Measurements from ENCODE around the gene NAXD.
A peak's percentile ranks its signal among the peaks of the same experiment; 100 is the strongest.
"Not testable (repeated sequence)": the region's sequence is repeated elsewhere in the genome, so short reads cannot be mapped to it uniquely, and the experiment has no call there.

The NAXD gene

DNA sequence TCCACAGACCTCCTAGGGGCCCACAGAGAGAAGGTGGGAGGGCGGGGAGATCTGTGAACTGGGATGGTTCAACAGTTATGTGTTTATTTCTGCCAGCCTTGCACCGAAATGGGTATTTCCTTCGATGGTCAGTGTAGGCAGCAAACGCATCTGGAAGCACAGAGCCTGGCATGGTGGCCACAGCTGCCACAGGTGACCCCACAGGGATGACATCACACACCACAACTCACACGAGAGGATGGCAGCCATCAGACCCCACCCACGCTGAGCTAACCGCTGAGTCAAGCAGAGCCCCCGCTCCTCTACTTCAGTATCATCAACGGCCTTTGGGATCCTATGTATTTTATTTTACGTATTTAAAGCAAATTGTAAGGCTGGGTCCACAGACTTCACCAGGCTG lies 37.4 kb downstream of the NAXD start:
- no peak for DNase-seq
- in situ Hi-C loops (cut with HindIII; ENCODE audit: low pct_ligation_motif_present, low pct_unique_long_range_greater_than_20kb, low sequenced_read_pairs) = no loop called here

DNA sequence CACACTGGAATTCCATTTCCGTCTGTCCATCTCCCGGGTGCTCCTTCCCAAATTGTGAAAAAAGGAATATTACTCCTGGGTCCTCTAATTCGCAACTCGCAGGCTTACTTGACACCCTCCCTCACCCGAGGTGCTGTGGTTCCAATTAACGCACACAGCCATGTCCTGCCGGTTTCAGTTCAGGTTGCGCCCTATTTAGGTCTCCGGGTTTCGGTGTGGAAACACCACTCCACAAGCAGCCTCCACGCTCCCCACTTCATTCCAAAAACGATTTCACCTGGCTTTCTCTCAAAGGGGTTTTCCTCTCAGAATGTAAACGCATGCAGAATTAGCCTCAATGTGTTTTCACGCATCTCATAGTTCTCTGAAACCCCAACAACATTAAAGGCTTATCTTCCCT lies 37.9 kb downstream of the NAXD start:
- no peak for DNase-seq
- in situ Hi-C loops (cut with HindIII; ENCODE audit: low pct_ligation_motif_present, low pct_unique_long_range_greater_than_20kb, low sequenced_read_pairs) = no loop called here

DNA sequence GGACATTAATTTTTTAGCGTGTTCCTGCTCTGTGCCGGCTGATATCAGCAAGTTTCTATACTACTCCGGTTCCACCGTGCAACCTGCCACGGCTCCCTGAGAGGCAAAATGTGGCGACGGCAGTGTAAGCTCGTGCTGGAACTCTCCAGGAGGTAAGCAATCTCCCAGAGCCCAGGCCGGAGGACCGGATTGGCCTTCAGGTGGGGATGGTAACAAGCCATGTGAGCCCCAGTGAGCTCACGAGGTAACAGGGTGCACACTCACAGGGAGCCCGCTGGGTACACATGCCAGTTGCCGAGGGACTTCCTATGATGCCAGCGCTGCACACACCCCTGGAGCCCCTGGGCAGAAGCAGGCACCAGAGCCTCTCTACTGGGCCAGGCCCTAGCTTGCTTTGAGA lies 38.5 kb downstream of the NAXD start:
- in situ Hi-C loops (cut with HindIII; ENCODE audit: low pct_ligation_motif_present, low pct_unique_long_range_greater_than_20kb, low sequenced_read_pairs) = no loop called here
- DNase-seq = no peak

- in situ Hi-C loops (cut with HindIII; ENCODE audit: low pct_ligation_motif_present, low pct_unique_long_range_greater_than_20kb, low sequenced_read_pairs) = no loop called here
- DNase-seq = no peak
Observed at GRCh38 chr13:110657196-110657595, 41.9 kb downstream of the NAXD start.

DNA sequence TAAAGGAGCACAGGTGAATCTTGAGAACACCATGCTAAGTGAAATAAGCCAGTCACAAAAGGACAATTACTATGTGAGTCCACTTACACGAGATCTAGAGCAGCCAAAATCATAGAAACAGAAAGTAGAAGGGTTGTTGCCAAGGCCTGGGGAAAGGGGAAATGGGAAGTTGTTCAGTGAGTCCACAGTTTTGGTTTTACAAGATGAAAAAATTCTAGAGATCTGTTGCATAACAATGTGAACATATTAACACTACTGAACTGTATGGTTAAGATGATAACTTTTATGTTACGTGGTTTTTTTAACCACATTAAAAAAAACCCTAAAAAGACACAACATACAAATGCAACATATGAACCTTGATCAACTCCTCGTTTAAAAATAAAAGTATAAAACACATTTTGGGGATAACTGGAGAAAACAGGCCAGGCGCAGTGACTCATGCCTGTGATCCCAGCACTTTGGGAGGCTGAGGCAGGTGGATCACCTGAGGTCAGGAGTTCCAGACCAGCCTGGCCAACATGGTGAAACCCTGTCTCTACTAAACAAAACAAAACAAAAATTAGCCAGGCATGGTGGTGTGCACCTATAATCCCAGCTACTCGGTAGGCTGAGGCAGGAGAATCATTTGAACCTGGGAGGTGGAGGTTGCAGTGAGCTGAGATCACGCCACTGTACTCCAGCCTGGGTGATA lies 43.0 kb downstream of the NAXD start:
- DNase-seq; in situ Hi-C loops (cut with HindIII; ENCODE audit: low pct_ligation_motif_present, low pct_unique_long_range_greater_than_20kb, low sequenced_read_pairs): not testable (repeated sequence)

DNA sequence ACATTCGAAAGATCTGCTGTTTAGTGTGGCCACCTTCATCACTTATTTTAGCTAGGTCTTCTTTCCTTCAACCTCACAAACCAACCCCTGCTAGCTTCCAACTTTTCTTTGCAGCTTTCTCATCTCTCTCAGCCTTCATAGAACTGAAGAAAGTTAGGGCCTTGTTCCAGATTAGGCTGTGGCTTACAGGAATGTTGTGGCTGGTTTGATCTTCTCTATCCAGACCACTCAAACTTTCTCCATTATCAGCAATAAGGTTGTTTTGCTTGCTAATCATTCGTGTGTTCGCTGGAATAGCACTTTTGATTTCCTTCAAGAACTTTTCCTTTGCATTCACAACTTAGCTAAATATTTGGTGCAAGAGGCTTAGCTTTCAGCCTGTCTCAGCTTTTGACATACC lies 45.9 kb downstream of the NAXD start:
- in situ Hi-C loops (cut with HindIII; ENCODE audit: low pct_ligation_motif_present, low pct_unique_long_range_greater_than_20kb, low sequenced_read_pairs) = no loop called here
- no peak for DNase-seq

DNA sequence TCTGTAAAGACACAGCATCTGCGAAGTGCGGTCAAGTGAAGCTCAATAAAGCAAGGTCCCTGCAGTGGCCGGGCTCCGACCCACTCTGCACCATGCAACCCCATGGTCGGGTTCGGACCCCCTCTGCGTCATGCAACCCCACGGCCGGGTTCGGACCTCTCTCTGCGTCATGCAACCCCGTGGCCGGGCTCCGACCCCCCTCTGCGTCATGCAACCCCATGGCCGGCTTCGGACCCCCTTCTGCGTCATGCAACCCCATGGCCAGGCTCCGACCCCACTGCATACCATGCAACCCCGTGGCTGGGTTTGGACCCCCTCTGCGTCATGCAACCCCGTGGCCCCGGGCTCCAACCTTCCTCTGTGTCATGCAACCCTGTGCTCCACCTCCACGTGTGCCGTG lies 46.7 kb downstream of the NAXD start:
- no peak for DNase-seq
- in situ Hi-C loops (cut with HindIII; ENCODE audit: low pct_ligation_motif_present, low pct_unique_long_range_greater_than_20kb, low sequenced_read_pairs) = no loop called here

DNA sequence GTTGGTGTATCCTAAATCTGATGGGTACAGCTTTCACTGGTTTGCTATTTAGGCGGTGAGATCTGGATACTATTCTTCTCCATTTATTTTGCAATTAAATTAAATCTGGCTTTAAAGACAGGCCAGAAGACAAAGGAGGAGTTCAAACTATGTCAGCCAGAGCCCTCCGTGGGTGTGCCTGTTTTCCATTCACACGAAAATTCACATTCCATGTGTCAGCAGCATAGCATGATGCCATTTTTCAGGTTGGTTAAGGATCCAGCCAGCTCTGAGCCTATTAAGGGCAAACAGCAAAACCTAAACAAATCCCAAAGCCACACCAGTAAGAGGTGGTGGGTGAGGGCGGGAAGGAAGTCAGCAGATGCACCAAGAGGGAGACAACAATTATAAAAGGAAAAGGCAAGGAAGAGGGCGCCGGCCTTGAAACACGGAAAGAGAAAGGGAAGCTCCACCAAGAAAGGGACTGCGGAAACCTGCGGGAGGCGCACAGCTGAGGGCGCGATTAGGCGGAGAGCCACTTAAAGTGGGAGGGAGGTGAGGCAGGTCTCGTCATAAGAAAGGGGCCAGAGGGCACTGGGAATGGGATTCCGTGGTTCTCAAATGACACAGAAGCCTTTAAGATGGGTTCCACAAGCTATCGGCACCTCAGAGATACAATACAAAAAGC lies 47.6 kb downstream of the NAXD start:
- no peak for DNase-seq
- in situ Hi-C loops (cut with HindIII; ENCODE audit: low pct_ligation_motif_present, low pct_unique_long_range_greater_than_20kb, low sequenced_read_pairs) = no loop called here

GRCh38 chr13:110663491-110663890 lies 48.1 kb downstream of the NAXD start:
- no peak for DNase-seq
- in situ Hi-C loops (cut with HindIII; ENCODE audit: low pct_ligation_motif_present, low pct_unique_long_range_greater_than_20kb, low sequenced_read_pairs) = no loop called here

GRCh38 chr13:110664041-110664440 lies 48.7 kb downstream of the NAXD start:
- no peak for DNase-seq
- in situ Hi-C loops (cut with HindIII; ENCODE audit: low pct_ligation_motif_present, low pct_unique_long_range_greater_than_20kb, low sequenced_read_pairs) = no loop called here

DNA sequence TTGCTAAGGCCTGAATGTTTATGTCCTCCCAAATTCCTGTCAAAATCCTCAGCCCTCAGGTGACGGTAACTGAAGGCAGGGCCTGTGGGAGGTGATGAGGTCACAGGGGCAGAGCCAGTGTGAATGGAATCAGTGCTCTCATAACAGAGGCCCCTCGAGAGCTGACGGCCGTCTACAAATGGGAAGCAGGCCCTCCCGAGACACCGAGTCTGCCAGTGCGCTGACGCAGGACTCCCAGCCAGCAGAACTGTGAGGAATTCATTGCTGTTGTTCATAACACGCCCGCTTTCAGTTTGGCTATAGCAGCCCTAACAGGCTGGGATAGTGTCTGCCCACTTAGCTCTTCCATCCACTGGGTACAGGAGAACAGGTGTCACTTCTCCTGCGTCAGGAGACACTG lies 49.3 kb downstream of the NAXD start:
- no peak for DNase-seq
- in situ Hi-C loops (cut with HindIII; ENCODE audit: low pct_ligation_motif_present, low pct_unique_long_range_greater_than_20kb, low sequenced_read_pairs) = no loop called here

DNA sequence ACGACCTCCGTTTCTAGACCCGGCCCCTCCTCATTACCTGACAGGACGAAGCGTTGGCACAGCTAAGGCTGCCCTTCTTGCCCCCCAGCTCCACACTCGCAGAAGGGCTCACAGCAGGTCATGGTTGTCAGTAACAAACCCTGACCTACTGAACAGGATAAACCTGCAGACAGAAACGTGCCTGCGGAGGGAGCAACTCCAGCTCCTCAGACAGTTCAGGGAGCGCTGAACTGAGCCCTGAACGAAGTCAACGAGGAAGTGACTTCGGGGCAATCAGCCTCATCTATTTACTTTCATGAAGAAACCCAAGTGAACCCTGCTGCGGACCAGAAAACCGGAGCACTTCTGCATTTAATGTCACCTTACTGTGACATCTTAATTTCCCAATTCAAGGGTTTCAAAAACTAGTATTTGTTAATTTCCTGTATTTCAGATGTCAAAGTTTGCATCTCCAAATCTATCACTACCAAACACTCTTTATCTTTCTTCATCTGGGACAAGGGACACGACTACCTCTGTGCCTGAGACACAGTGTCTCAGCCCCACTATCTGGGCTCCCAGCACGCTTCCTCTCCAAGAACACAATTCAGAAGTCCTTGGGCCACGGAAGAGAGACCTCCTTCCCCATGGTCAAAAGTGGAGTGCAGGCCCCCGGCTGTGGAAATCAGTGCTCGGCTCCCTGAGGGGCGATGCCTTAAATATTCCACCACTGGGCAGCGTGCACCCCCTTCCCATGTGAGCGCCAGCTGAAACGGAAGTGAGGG lies 50.3 kb downstream of the NAXD start:
- no peak for DNase-seq
- in situ Hi-C loops (cut with HindIII; ENCODE audit: low pct_ligation_motif_present, low pct_unique_long_range_greater_than_20kb, low sequenced_read_pairs) = no loop called here

GRCh38 chr13:110666255-110666533 lies 50.8 kb downstream of the NAXD start:
- in situ Hi-C loops (cut with HindIII; ENCODE audit: low pct_ligation_motif_present, low pct_unique_long_range_greater_than_20kb, low sequenced_read_pairs) = no loop called here

DNA sequence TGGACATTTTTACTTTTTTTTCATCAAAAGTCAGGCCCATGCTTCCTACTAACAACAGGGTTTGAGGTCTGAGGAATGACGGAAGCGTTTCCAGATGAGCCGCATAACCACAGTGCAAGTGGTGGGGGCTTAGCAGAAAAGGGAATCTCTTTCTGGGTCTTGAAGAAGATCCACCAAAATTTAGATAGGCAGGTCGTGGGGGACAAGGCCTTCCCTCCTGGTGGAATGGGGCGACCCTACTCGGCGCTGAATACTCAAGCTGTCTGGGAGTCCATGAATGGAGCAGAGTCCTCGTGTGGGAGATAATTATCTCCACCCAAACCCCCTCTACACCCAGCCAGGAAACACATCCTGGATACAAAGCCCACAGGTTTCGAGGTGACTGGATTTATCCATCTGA lies 53.7 kb downstream of the NAXD start:
- no peak for DNase-seq
- in situ Hi-C loops (cut with HindIII; ENCODE audit: low pct_ligation_motif_present, low pct_unique_long_range_greater_than_20kb, low sequenced_read_pairs) = no loop called here

More at GRCh38 chr13:110666255-110666533, 50.8 kb downstream of the NAXD start:
- no peak for DNase-seq

DNA sequence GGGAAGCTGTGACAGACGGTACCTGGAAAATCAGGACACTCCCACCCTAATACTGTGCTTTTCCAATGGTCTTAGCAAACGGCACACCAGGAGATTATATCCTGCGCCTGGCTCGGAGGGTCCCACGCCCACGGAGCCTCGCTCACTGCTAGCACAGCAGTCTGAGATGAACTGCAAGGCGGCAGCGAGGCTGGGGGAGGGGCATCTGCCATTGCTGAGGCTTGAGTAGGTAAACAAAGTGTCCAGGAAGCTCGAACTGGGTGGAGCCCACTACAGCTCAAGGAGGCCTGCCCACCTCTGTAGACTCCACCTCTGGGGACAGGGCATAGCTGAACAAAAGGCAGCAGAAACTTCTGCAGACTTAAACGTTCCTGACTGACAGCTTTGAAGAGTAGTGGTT lies 54.5 kb downstream of the NAXD start:
- in situ Hi-C loops (cut with HindIII; ENCODE audit: low pct_ligation_motif_present, low pct_unique_long_range_greater_than_20kb, low sequenced_read_pairs); DNase-seq: not testable (repeated sequence)

- in situ Hi-C loops (cut with HindIII; ENCODE audit: low pct_ligation_motif_present, low pct_unique_long_range_greater_than_20kb, low sequenced_read_pairs) = no loop called here
- no peak for DNase-seq
Observed at GRCh38 chr13:110676595-110677587, 61.5 kb downstream of the NAXD start.

DNA sequence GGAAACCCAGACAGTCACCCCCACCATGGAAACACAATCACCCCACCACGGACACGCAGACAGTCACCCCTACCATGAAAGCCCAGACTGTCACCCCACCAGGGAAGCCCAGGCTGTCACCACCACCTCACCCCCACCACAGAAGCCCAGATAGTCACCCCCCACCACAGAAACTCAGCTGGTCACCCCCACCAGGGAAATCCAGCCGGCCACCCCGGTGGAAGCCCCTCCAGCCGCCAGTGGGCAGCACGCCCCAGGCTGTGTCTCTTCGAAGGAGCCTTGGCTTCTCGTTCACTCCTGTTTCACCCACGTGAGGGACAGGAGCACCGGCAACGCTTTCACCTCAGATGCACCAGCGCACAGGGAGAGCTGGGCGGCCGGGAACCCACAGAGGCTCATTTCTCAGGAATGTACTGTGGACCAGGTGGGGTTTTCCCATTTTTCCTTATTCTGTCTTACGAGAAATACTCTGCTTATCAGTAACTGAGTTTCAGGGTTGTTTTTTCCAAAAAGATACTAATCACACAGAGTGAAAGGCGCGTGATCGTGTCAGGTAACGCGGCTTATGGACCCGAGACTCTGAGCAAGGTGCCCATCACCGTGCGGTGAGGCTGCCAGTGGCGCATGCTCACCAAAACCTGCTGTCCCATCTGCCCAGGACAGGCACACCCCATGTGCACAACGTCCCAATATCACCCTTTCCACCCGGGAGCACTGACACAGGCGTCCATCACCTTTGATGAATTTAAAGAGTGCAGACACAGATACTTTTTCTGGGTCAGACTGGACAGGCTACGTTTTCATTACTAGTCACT lies 62.6 kb downstream of the NAXD start:
- DNase-seq = no peak
- in situ Hi-C loops (cut with HindIII; ENCODE audit: low pct_ligation_motif_present, low pct_unique_long_range_greater_than_20kb, low sequenced_read_pairs) = no loop called here

- in situ Hi-C loops (cut with HindIII; ENCODE audit: low pct_ligation_motif_present, low pct_unique_long_range_greater_than_20kb, low sequenced_read_pairs) = no loop called here
- DNase-seq = peak; percentile 30
Observed at GRCh38 chr13:110680852-110681251, 65.5 kb downstream of the NAXD start.

Data from ACHN (cell line).